HCT116 (cell line): Measurements from ENCODE around the gene GPATCH11.
A peak's percentile ranks its signal among the peaks of the same experiment; 100 is the strongest.

Source experiments
- CBX3 ChIP-seq: IDR thresholded peaks from 2 replicates; pipeline ENCODE4 v1.6.1; 2012; ENCODE audit warnings: low read depth
- CEBPB ChIP-seq: IDR thresholded peaks from 2 replicates; pipeline ENCODE4 v1.6.1; 2012; ENCODE audit warnings: low read depth
- CTCF ChIP-seq, 3 experiments: fragments of 200-600 bp in 1 of 3; sonication (generic) in 1 of 3; IDR thresholded peaks in 2 of 3; conservative IDR thresholded peaks in 1 of 3; 2 replicates each; pipeline ENCODE4 v1.5.1; 2012 to 2017; ENCODE audit warnings: low read depth in 2 of 3, low read length in 2 of 3, antibody characterized with exemption in 1 of 3, borderline replicate concordance in 1 of 3, control low read depth in 1 of 3, mild to moderate bottlenecking in 1 of 3, mixed read lengths in 1 of 3, mixed run types in 1 of 3, moderate library complexity in 1 of 3; ENCODE audit not compliant: insufficient read depth in 1 of 3
- EGR1 ChIP-seq: IDR thresholded peaks from 2 replicates; pipeline ENCODE4 v1.6.1; 2012; ENCODE audit warnings: low read depth
- ELF1 ChIP-seq: IDR thresholded peaks from 2 replicates; pipeline ENCODE4 v1.6.1; 2012; ENCODE audit warnings: low read depth, borderline replicate concordance
- EZH2 ChIP-seq: fragments of 200-600 bp; sonication (generic); IDR thresholded peaks from 2 replicates; pipeline ENCODE4 v1.6.1; 2017; ENCODE audit warnings: antibody characterized with exemption, mixed run types
- EZH2phosphoT487 ChIP-seq: fragments of 200-600 bp; IDR thresholded peaks from 2 replicates; pipeline ENCODE4 v1.6.1; 2018; ENCODE audit warnings: antibody characterized with exemption, borderline replicate concordance
- JUND ChIP-seq: IDR thresholded peaks from 2 replicates; pipeline ENCODE4 v1.6.1; 2012
- POLR2A ChIP-seq: IDR thresholded peaks from 2 replicates; pipeline ENCODE4 v1.7.0; 2011; ENCODE audit warnings: borderline replicate concordance; ENCODE audit not compliant: insufficient read depth, insufficient read length; ENCODE audit errors: extremely low read depth
- RAD21 ChIP-seq: IDR thresholded peaks from 2 replicates; pipeline ENCODE4 v1.6.1; 2012; ENCODE audit warnings: low read depth, mild to moderate bottlenecking
- SP1 ChIP-seq: IDR thresholded peaks from 2 replicates; pipeline ENCODE4 v1.6.1; 2012; ENCODE audit warnings: low read depth
- YY1 ChIP-seq: IDR thresholded peaks from 2 replicates; pipeline ENCODE4 v1.6.1; 2011; ENCODE audit warnings: low read length, low read depth, moderate library complexity, mild to moderate bottlenecking; ENCODE audit not compliant: insufficient replicate concordance; ENCODE audit errors: extremely low read depth
- ZNF274 ChIP-seq: fragments of 200-500 bp; sonication (Bioruptor generic); IDR thresholded peaks from 2 replicates; pipeline ENCODE4 v1.6.1; 2014; ENCODE audit warnings: mild to moderate bottlenecking, low read depth, low read length, inconsistent platforms

GRCh38 chr2:37083873-37084794, at the start of gene GPATCH11, which contains the start of gene HEATR5B:
- no peak for TF ChIP-seq CTCF (IDR thresholded peaks at IDR 0.05 in 2 of 3, conservative IDR thresholded peaks at IDR 0.05 in 1 of 3; ENCODE audit: borderline replicate concordance in 1 of 3, insufficient read depth in 1 of 3, low read depth in 2 of 3, low read length in 2 of 3)
- TF ChIP-seq CBX3 = no peak
- TF ChIP-seq ELF1 = peak; percentile 58
- TF ChIP-seq EZH2phosphoT487 = no peak
- no peak for TF ChIP-seq EGR1
- TF ChIP-seq RAD21 = 0 out of 2 replicates have a peak, but pooled peaks have one; percentile 12
- TF ChIP-seq POLR2A = peak; percentile 58
- TF ChIP-seq CEBPB = no peak
- no peak for TF ChIP-seq SP1
- TF ChIP-seq ZNF274 = no peak
- no peak for TF ChIP-seq EZH2
- TF ChIP-seq YY1 = no peak
- TF ChIP-seq JUND = no peak
